ENCODE results near the gene ARIH1. TPM values are rescaled to one million over a fixed set of nuclear protein-coding genes. Genes with fewer than 3 reads are reported as not detected.

The ARIH1 gene
- total RNA-seq, 1 experiment from 2014 or later, result 209 TPM

GRCh38 chr15:72503147-72503546 lies 29.0 kb downstream of the ARIH1 start:
- no peaks in the 10 kb centered on the region for H3K4me1 ChIP-seq (ENCODE audit: control insufficient read depth in 1 of 2, insufficient read depth in 2 of 2, low read length in 2 of 2)
- no TSS peak for BruUV-seq (replicated peaks)
- intact Hi-C loops (cut with micrococcal nuclease), result no loop called here
- ChIA-PET RAD21 (ENCODE audit: low non-redundant PET in 1 of 2, low total read pairs in 2 of 2, uncharacterized antibody in 2 of 2, unreplicated experiment in 2 of 2) (no interaction called here), CTCF (no interaction called here), POLR2A (interaction anchor here (2.0 kb wide), 1 partner anchor 11 kb away, joined by 5 read pairs; no protein-coding TSS in a partner anchor)
- H3K79me2 ChIP-seq (ENCODE audit: insufficient read depth, low read length), result peaks cover 98% of the 10 kb centered on the region
- no peak overlapping the region for H3K9ac ChIP-seq (ENCODE audit: low read length)
- TF ChIP-seq ATF3 (IDR thresholded peaks at IDR 0.05) (no peak), TCF7L2 (IDR thresholded peaks at IDR 0.05; ENCODE audit: borderline replicate concordance, extremely low read depth, insufficient read depth, insufficient read length) (no peak), POLR2A (IDR thresholded peaks at IDR 0.05; ENCODE audit: borderline replicate concordance, extremely low read depth, insufficient read depth, insufficient read length) (no peak), EZH2phosphoT487 (IDR thresholded peaks at IDR 0.05; ENCODE audit: borderline replicate concordance) (no peak), EZH2 (IDR thresholded peaks at IDR 0.05) (no peak), CBX3 (IDR thresholded peaks at IDR 0.05; ENCODE audit: low read depth) (no peak), CEBPB (IDR thresholded peaks at IDR 0.05; ENCODE audit: low read depth) (no peak), JUND (IDR thresholded peaks at IDR 0.05) (no peak), REST (IDR thresholded peaks at IDR 0.05; ENCODE audit: low read depth) (no peak), YY1 (IDR thresholded peaks at IDR 0.05; ENCODE audit: extremely low read depth, insufficient replicate concordance, low read depth, low read length) (no peak), SRF (IDR thresholded peaks at IDR 0.05; ENCODE audit: low read depth) (no peak), ELF1 (IDR thresholded peaks at IDR 0.05; ENCODE audit: borderline replicate concordance, low read depth) (no peak), ZFX (IDR thresholded peaks at IDR 0.05) (no peak)
- TF ChIP-seq, protein P1, sequence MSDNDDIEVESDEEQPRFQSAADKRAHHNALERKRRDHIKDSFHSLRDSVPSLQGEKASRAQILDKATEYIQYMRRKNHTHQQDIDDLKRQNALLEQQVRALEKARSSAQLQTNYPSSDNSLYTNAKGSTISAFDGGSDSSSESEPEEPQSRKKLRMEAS (IDR thresholded peaks at IDR 0.05), result no peak
- no peak overlapping the region for H3K4me3 ChIP-seq (replicated peaks in 1 of 2; ENCODE audit: low read depth in 1 of 2, low read length in 2 of 2)
- H3K9me3 ChIP-seq (ENCODE audit: control insufficient read depth in 1 of 2, insufficient read depth in 1 of 2, low read depth in 1 of 2, low read length in 2 of 2), result no peaks in the 10 kb centered on the region
- no peak overlapping the region for H3K4me2 ChIP-seq (ENCODE audit: low read length)
- H3K36me3 ChIP-seq (ENCODE audit: control insufficient read depth in 1 of 2, insufficient read depth in 2 of 2, low read length in 2 of 2), result no peaks in the 10 kb centered on the region
- ATAC-seq, result no peak
- peaks cover 17% of the 10 kb centered on the region; the same call in 1 of the 2 replicates for H4K20me1 ChIP-seq (ENCODE audit: insufficient read depth)
- H2AFZ ChIP-seq (ENCODE audit: low read depth, low read length, poor library complexity, severe bottlenecking), result no peak overlapping the region
- H3K27me3 ChIP-seq (ENCODE audit: insufficient read depth, low read length), result no peaks in the 10 kb centered on the region
- DNase-seq (ENCODE audit: low read depth, low spot score), result no peak
- no peaks in the 10 kb centered on the region for H3K9me2 ChIP-seq (ENCODE audit: insufficient read depth)
- H3K27ac ChIP-seq (ENCODE audit: low read depth, low read length), result no peak overlapping the region

Data from HCT116 (cell line).